HG02588 (cell line): ENCODE results near the gene EXOC3L4.
A peak's percentile ranks its signal among the peaks of the same experiment; 100 is the strongest.

Experiments used
- ATAC-seq: cut with Tn5 transposase; IDR thresholded peaks from one replicate; pipeline ENCODE4 v1.9.1; 2021; ENCODE audit warnings: mild to moderate bottlenecking, moderate library complexity; ENCODE audit not compliant: unreplicated experiment

EXOC3L4 gene

DNA sequence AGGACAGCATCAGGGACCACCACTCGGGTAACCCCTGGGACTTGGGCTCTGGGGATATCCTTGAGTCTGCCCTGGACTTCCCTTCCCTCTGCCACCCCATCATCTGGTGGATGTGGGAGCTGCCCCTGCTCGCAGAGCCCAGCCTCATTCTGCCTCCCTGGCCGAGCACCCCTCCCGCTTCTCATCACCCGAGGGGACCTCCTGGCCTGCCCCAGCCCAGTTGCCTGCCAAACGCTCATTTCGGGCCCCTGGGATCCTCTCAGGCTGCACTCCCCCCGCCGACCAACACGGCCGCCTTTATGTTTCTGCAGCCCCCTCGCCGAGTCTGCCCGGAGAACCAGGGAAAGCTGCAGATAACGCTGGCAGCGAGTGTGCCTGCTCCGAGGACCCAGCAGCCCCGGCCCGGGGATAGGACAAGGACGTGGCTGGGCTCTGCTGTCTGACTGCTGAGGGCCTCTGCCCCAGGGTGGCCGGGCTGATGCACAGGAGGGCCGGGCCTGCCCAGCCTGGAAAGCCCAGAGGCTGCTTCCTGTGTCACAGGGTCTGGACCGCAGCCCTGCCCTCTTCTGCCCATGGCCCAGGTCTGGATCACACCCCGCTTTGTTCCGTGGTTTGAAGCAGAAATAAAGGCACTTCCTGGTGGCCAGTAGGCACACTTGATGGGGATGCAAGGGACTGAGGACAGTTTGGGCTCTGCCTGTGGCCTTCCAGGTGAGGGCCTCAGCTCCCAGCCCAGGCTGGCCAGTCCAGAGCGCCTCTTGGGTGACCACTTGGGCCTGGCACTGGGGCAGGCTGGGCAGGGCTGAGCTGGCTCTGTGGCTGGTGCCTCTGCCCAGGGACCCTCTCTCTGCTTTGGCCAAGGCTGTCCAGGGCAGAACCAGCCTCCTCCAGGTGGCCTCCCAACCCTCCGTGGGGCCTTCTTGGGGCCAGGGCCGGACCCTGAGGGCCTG, 4.9 kb upstream of the EXOC3L4 start:
- ATAC-seq = no peak

DNA sequence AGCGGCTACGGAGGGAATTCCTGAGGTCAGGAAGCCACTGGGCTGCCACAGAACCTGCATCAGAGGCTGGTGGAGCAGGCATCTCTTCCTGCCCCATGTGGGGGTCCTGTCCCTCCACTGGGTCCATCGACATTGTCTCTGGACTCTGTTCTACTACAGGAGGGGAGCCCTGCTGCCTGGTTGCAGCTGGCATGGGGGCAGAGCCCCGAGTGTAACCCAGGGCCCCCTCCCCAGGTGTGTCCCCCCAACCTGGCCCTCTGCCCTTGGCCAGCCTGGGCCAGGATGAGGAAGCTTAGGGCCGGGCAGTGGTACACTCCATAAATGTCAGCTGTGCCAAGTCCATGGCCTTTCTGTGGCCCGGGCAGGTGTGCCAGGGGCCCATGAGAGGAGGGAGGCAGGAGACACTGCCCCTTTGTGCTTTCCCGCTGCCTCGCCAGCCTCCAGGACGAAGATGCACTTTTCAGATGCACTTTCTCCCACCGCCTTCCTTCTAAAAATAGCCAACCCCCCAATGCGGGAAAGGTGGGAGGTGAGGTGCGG, 4.0 kb upstream of the EXOC3L4 start:
- no peak for ATAC-seq

DNA sequence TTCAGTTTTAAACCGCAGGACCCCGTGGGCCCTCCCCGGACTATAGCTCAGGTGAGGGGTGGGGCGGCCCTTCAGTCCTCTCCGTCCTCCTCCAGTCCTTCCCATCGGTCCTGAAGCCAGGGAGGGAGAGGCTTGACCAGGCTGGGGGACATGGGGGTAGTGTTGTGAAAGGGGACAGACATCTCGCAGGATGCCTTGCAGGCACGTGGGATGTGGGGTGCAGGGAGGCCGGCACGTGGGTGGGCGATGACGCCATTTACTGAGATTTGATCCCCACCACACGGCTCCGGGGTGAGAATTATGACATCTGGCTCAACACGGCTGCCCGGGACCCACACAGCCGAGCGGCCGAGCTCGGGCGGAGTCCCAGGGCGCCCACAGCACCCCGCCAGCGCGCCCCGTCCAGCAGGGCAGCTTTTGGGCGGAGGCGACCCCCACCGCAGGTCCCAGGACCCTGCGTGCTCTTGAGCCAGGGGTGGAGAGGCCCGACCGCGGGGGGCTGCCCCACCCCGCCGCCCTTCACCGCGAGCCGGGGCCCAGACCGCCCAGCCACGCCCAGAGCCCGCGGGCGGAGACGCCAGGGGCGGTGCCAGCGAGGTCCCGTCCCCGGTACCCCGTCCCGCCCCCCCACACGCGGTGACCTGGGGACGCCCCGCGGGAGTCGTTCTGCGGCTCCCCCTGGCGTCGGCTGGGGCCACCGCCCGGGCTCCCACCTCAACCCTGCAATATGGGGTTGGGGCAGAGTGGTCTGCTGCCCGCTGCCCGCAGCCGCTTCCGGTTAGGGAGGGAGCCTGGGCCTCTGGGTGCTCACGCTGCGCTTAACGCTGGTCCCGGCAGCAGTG, 3.3 kb upstream of the EXOC3L4 start:
- peak; percentile 65 for ATAC-seq

DNA sequence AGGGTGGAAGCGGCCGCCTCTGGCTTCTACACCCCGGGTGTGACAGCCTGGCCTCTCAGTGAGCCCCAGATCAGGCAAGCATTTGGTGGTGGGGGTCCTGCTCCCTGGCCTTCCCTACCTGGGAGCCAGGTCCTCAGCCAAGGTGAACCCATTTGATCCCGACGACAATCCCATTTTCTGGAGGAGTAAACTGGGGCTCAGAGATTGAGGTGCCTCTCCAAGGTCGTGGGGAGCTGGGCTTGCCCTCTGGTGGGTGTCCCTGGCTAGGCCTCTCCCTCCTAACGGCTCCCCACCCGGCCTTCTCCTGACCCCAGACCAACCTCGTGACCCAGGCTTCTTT, 2.7 kb upstream of the EXOC3L4 start:
- peak; percentile 14 for ATAC-seq

DNA sequence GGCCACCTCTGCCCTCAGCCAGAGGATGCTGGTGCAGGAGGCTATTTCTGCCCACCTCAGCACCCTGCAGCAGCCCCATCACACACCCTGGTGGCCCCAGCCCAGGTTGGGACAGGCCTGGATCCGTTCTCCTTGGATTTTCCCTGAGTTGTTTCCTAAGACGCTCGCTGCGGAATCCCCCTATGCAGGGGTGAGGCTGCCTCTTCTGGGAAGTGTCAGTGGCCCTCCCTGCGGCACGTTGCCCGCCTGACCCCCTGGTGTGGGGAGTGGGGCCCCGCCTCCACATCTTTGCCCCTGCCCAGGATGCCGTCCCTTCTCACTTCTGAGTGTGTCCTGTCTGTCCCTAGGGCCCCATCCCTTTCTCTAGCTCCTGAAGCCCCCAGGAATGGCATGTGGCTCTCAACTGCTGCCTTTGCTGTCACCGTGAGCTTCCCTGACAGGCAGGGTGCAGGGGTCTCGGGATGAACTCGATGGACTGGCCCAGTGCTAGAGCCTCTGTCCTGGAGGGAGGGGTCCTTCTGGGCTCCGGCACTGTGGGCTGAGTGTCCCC, 594 bp upstream of the EXOC3L4 start:
- no peak for ATAC-seq

DNA sequence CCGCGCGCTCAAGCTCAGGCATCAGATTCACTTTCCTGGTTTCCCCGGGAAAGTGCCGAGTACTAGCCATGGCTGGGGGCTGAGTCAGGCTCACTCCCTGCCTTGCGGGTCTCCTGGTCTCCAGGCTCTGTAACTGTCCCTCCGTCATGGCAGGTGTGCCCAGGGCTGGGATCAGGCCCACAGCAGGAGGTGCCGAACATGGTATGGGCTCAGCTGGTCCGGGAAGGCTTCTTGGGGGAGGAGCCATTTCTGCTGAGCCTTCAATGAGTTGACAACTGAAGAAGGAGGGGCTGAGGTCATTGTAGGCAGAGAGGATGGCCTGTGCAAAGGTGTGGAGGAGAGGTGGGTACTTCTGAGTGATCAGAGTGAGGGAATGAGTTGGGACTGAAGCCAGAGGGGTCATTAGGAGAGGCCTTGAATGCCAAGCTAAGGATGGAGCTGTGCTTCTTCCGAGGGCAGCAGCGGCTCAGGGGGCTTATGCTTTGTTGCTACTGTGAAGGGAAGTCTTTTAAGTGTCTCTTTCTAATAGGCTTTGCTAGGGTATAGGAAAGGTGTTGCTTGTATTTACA, 769 bp downstream of the EXOC3L4 start:
- ATAC-seq = no peak

DNA sequence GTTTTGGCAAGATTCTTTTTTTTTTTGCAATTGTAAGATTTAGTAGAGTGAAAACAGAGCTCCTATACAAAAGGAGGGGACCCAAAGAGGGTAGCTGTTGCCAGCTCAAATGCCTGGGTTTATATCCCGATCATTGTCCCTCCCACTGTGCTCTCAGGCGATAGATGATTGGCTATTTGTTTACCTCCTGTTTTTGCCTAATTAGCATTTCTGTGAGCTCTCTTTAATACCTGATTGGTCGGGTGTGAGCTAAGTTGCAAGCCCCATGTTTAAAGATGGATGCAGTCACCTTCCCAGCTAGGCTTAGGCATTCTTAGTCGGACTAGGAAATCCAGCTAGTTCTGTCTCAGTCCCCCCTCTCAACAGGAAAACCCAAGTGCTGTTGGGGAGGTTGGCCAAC, 1.9 kb downstream of the EXOC3L4 start:
- no peak for ATAC-seq

DNA sequence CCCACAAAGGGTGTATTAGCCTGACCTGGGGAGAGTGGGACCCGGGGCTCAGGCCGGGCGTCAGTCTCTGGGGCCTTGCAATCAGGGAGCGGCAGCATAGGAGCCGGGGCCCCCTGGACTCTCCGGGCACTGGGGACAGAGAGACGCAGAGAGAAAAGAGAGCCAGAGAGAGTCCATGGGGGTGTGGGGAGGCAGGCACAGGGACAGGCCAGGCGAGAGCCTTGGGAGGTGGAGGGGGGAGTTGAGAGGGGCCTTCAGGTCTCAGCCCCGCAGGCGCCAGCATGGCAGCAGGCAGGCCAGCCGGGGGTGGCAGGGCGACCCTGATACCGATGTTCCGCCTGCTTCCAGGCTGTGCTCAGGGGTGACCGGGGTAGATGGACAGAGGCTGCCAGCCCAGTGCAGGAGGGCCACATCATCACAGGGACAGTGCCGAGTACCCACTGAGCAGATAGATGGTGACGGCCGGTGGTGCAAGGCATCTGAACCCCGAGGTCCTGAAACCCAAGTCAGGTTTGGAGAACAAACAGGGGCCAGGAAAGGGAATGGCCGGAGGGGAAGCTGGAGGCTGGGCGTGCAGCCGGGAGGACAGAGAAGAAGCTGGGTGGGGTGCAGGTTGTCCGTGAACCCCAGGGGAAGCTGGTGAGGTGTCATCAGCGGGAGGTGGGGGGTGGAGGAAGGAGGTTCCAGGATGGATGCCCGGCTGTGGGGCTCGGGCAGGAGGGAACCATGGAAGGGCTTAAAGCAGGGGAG, 2.9 kb downstream of the EXOC3L4 start:
- ATAC-seq = no peak

DNA sequence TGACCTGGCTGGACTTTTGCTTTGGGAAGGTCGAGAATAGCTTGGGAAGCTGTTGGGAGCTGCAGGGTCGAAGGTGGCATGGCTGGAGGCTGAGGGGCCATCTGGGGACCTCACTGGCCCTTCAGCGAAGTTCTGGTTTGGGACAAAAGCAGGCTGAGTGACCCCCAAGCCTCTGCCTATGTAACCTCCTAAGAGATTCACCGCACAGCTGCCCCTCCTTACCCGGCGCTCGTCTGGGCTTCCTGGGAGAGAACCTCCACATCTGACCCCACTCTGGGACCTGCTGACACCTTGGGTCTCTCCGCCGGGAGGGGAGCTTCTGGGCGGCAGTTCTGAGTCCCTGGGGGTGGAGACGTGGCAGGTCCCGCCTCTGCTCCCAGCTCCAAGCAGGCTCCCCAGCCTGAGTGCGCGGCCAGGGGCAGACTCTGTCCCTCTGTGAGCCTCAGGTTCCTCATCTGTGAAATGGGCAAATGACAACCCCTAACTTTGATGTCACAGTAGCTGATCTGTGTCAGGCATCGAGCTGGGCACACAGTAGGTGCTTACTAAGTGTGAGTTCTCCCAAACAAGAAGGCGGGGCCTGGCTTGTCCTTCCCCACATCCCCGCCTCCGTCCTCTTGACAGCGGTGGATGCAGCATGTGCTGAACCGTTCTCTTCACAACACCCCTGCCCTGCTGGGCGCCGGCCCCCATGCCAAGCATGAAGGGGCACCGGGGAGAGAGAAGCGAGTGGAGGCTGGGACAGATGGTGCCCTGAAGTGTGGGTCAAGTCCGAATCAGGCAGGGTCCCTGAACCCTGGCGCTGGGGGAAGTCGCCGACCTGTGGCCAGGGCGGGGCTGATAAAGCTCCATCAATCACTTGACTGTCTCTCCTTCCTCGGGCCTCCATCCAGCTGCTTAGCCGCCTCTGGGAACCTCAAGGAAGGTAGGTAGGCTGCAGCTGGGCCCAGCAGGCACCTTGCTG, 3.8 kb downstream of the EXOC3L4 start:
- ATAC-seq = no peak

DNA sequence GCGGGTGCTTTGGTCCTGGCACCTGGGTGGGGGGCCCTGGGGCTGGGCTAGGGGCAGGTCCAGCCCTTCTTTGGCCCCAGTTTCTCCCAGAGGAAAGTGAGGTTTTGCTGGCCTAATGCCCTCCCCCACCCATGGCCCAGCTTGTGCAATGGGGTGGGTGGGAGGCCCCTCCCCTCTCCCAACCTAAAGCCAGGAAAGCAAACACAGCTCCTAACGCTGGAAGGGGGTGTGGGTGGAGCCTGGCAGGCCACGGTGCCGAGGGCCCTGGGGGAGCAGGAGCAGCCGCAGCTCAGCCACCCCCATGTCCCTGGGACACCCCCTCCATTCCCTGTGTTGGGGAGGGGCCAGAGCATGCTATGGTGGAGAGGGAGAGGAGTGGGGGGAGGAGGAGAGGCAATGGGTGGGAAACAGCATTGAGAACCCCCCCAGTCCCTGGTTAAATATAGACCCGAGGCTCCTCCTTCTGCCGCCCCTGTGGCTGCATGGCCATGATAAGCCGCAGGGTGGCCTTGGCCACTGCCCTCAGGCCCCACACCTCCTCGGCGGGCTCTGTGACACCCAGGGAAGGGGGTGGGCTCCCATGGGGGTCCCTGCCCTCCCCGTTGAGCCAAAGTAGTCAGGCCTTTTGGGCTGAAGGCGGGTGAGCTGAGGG, 4.7 kb downstream of the EXOC3L4 start:
- no peak for ATAC-seq

DNA sequence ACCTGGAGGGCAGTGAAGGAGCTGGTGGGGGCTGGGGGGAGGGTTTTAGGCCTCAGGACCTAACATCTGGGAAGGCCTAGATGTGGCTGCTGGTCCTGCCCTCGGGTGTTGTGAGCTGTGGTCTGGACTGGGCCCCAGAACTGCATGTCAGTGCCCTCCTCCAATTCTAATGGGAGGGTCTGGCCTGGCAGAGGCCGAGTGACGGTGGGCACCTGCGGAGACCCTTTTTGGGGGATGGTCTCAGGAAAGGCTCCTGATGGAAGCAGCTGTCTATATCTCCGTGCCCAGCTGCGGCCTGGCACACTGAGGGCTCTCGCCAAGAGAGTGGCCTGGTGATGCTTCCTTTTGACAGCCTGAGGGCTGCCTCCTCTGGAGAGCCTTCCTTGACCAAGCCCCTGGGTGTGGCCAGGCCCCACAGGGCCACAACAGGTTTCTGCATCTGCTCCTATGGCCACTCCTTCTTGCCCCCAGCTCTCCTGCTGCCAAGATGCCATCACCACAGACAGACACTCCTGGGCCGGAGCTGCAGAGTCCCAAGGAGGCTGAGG, 5.3 kb downstream of the EXOC3L4 start:
- ATAC-seq = no peak

DNA sequence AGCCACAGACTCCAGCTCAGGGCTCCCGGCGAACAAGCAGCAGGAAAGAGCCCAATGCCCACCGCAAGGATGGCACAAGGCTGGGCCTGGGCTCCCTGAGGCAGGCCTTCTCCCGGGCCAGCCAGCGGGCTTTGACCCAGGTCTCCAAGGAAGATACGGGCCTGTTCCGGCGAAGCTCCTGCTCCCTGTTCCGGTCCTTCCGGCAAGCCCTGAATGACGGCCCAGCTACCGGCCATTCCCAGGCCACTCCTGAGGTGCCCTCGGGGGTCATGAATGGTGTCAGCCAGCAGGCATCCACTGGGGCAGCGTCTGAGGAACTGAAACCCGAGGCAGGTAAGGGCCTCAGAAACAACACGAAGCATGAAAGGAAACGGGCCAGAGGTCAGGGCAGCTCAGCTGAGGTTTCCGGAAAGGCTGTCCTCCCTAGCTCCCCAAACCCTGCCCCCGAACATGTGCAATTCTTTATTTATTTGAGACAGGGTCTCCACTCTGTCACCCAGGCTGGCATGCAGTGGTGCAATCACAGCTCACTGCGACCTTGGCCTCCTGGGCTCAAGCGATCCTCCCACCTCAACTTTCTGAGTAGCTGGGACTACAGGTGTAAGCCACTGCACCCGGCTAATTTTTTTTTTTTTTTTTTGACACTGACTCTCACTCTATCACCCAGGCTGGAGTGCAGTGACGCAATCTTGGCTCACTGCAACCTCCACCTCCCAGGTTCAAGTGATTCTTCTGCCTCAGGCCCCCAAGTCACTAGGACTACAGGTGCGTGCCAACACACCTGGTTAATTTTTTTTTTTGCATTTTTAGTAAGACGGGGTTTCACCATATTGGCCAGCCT, 6.0 kb downstream of the EXOC3L4 start:
- no peak for ATAC-seq

DNA sequence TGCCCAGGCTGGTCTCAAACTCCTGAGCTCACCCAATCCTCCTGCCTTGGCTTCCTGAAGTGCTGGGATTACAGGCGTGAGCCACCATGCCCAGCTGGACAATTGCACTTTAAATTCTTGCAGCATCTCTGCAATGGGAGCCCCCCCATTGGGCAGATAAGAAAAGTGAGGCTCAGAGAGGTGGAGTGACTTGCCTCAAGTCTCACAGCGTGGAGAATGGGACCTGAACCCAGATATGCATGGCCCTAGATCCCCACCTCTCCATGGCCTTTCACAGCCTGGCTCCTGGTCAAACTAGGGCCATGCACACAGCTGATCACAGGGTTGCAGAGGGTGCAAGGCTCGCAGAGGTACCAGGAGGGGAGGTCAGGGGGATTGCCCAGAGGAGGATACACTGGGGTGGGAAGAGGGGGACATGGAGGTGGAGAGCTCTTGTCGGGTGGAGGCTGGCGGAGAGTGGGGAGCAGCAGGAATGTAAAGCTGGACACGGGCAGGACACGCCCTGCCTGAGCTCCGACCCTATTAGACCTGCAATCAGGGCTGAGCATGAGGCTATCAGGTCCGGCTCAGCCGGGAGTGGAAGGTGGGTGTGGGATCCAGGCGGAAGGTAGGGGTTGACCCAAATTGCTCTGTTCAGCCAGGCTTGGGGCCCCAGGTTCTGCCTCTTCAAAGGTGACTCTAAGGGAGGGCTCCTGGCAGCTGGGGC, 6.9 kb downstream of the EXOC3L4 start:
- no peak for ATAC-seq

DNA sequence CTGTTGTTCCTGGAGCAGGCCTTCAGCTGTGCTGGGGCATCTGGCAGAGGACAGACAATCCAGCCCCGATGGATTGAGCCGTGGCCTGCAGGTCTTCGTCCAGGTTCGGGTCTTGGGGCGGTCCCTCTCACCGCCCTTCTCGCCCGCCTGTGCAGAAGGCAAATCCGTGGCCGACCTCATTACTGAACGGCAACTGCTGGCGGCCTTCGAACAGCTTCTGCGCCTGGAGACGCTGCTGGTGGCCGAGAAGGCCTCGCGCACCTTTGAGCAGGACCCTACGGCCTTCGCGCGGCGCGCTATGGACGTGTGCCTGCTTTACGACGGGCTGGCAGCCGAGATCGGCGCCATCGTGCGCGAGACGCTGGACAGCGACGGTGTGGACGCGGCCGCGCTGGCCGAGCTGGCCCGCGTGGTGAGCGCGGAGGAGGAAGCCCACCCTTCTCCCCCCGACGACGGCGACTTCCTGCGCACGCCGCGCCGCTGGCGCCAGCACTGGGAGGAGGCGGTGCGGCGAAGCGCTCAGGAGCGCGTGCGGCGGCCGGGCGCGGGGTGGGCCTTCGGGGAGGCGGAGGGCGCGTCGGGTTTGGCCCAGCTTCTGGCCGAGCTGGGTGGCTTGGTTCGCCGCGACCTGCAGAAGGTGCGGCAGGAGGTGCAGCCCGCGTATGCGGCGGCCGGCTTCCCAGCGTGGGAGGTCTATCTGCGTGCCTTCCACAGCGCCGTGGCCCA, 7.6 kb downstream of the EXOC3L4 start:
- ATAC-seq = no peak

DNA sequence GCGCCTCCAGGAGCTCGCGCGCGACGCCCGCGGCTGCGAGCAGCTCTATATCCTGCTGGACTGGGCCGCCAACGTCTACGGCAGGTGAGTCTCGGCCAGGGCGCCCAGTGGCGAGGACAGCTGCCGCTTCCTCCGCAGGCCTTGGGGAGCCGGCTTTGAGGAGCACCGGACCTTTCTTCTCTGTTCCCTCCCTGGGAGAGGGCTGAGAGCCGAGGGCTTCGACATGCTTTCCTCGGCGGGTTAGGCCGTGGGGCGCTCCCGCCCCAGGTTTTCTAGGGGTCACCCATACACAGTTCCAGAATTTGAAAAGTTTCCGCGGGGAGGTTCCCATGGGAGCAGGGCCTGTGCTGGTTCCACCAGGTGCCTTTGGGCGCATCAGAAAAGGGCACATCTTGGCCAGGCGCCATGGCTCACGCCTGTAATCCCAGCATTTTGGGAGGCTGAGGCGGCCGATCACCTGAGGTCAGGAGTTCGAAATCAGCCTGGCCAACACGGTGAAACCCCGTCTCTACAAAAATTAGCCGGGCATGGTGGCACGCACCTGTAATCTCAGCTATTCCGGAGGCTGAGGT, 8.2 kb downstream of the EXOC3L4 start:
- ATAC-seq = no peak
